GM12878 (cell line): ENCODE data around the gene SPPL2B. TPM values are rescaled to one million over a fixed set of nuclear protein-coding genes. Genes with fewer than 3 reads are reported as not detected.

Experiments used
- ATAC-seq: fragments of 200-7000 bp; cut with Tn5 transposase; 3 replicates; pipeline ENCODE4 v1.9.1; 2020; ENCODE audit warnings: mild to moderate bottlenecking, moderate library complexity
- BruUV-seq: library from RNA; stranded (reverse); fragments of 400-500 nt; replicated peaks from 2 replicates; lab custom pipeline; 2021; lab: Mats Ljungman, UMichigan
- CTCF ChIA-PET: fragments of 300-600 bp; sonication (Branson Sonifier 250); formaldehyde crosslinking; extraction: SDS; loops from one replicate; lab custom pipeline; 2021; ENCODE audit warnings: inconsistent platforms; lab: Yijun Ruan, JAX
- POLR2A ChIA-PET: fragments of 350-600 bp; formaldehyde crosslinking; extraction: SDS; loops from one replicate; lab custom pipeline; 2021; ENCODE audit warnings: inconsistent platforms; lab: Charles Lee
- RAD21 ChIA-PET: fragments of 300-600 bp; sonication (Branson Sonifier 250); formaldehyde crosslinking; loops from one replicate; lab custom pipeline; 2023; ENCODE audit warnings: antibody characterized with exemption; ENCODE audit not compliant: unreplicated experiment; lab: Charles Lee
- SMC1A ChIA-PET: fragments of 300-600 bp; sonication (Branson Sonifier 250); formaldehyde crosslinking; loops from one replicate; lab custom pipeline; 2023; ENCODE audit not compliant: unreplicated experiment, uncharacterized antibody; lab: Charles Lee
- DNase-seq: peaks from one replicate; pipeline ENCODE4 v3.0.0-alpha.2; 2011; ENCODE audit warnings: low read depth, low spot score
- FAIRE-seq: peaks from 3 replicates; lab custom pipeline; 2011; peaks lifted over from hg19 to GRCh38; lab: Jason Lieb, UNC
- H2AFZ ChIP-seq: 2 replicates; pipeline ENCODE4 v1.6.0; 2011; ENCODE audit warnings: low read depth, low read length, control low read depth; ENCODE audit not compliant: control insufficient read depth
- H3K27ac ChIP-seq: 2 replicates; pipeline ENCODE4 v1.5.1; 2011; ENCODE audit warnings: control low read depth; ENCODE audit not compliant: control insufficient read depth, insufficient read depth
- H3K27me3 ChIP-seq, 2 experiments: replicated peaks in 1 of 2; 2 replicates each; pipeline versions ENCODE4 v1.6.0 to v1.6.1; 2011; ENCODE audit warnings: low read length in 1 of 2; ENCODE audit not compliant: control insufficient read depth in 2 of 2, insufficient read depth in 2 of 2
- H3K36me3 ChIP-seq, 2 experiments: 2 replicates each; pipeline ENCODE4 v1.5.1; 2011; ENCODE audit warnings: low read length in 1 of 2; ENCODE audit not compliant: control insufficient read depth in 2 of 2, insufficient read depth in 2 of 2
- H3K4me1 ChIP-seq: 2 replicates; pipeline ENCODE4 v1.6.1; 2011; ENCODE audit warnings: mild to moderate bottlenecking, low read length, moderate library complexity, mixed read lengths; ENCODE audit not compliant: control insufficient read depth, insufficient read depth
- H3K4me2 ChIP-seq: 2 replicates; pipeline ENCODE4 v1.6.0; 2011; ENCODE audit warnings: control low read depth; ENCODE audit not compliant: control insufficient read depth, insufficient read depth
- H3K4me3 ChIP-seq: fragments of 200-600 bp; sonication (generic); 2 replicates; pipeline ENCODE4 v1.5.1; 2016
- H3K79me2 ChIP-seq: 2 replicates; pipeline ENCODE4 v1.6.0; 2011; ENCODE audit warnings: low read length; ENCODE audit not compliant: control insufficient read depth, insufficient read depth
- H3K9ac ChIP-seq: 2 replicates; pipeline ENCODE4 v1.8.0; 2011; ENCODE audit warnings: low read length, control low read depth, mixed read lengths; ENCODE audit not compliant: control insufficient read depth, insufficient read depth
- H3K9me3 ChIP-seq: replicated peaks from 3 replicates; pipeline ENCODE4 v1.5.1; 2011; ENCODE audit warnings: mild to moderate bottlenecking, low read length; ENCODE audit not compliant: control insufficient read depth, insufficient read depth
- H4K20me1 ChIP-seq: 2 replicates; pipeline ENCODE4 v1.6.0; 2011; ENCODE audit not compliant: control insufficient read depth, insufficient read depth
- CBX3 ChIP-seq: fragments of 200-600 bp; sonication (generic); IDR thresholded peaks from 2 replicates; pipeline ENCODE4 v1.6.1; 2016; ENCODE audit warnings: low read depth, borderline replicate concordance
- CHD2 ChIP-seq: IDR thresholded peaks from 2 replicates; pipeline ENCODE4 v1.6.1; 2011; ENCODE audit warnings: low read depth, low read length, improper control_type of control experiment, borderline replicate concordance
- CREM ChIP-seq: IDR thresholded peaks from 2 replicates; pipeline ENCODE4 v1.6.1; 2014; ENCODE audit warnings: antibody characterized with exemption, low read depth
- EED ChIP-seq: sonication (generic); IDR thresholded peaks from 2 replicates; pipeline ENCODE4 v1.6.1; 2016; ENCODE audit warnings: antibody characterized with exemption, low read depth
- EZH2 ChIP-seq: IDR thresholded peaks from 2 replicates; pipeline ENCODE4 v1.6.1; 2012; ENCODE audit warnings: low read depth, mild to moderate bottlenecking, control low read depth, inconsistent platforms, low read length, borderline replicate concordance; ENCODE audit not compliant: control insufficient read depth
- GABPA ChIP-seq: IDR thresholded peaks from 2 replicates; pipeline ENCODE4 v1.6.1; 2014; ENCODE audit warnings: antibody characterized with exemption, low read depth, mild to moderate bottlenecking, inconsistent platforms
- IRF4 ChIP-seq: IDR thresholded peaks from 2 replicates; pipeline ENCODE4 v1.6.1; 2011; ENCODE audit warnings: low read depth, low read length
- KAT2A ChIP-seq: conservative IDR thresholded peaks from 2 replicates; pipeline ENCODE4 v1.6.1; 2011; ENCODE audit warnings: low read depth, low read length; ENCODE audit not compliant: control insufficient read depth
- KDM1A ChIP-seq: fragments of 200-600 bp; sonication (generic); IDR thresholded peaks from 2 replicates; pipeline ENCODE4 v1.6.1; 2016; ENCODE audit warnings: borderline replicate concordance
- RELB ChIP-seq: fragments of 450-650 bp; IDR thresholded peaks from 2 replicates; pipeline ENCODE4 v1.6.1; 2017; ENCODE audit warnings: low read depth, mild to moderate bottlenecking, moderate library complexity
- RFX5 ChIP-seq: IDR thresholded peaks from 2 replicates; pipeline ENCODE4 v1.6.1; 2011; ENCODE audit warnings: low read depth, low read length, improper control_type of control experiment
- SMARCA5 ChIP-seq: fragments of 450-650 bp; IDR thresholded peaks from 2 replicates; pipeline ENCODE4 v1.6.1; 2017; ENCODE audit warnings: mild to moderate bottlenecking
- TAF1 ChIP-seq: IDR thresholded peaks from 2 replicates; pipeline ENCODE4 v1.6.1; 2011; ENCODE audit warnings: mild to moderate bottlenecking, low read depth, low read length, borderline replicate concordance
- ZNF207 ChIP-seq: fragments of 450-650 bp; IDR thresholded peaks from 2 replicates; pipeline ENCODE4 v1.6.1; 2014; ENCODE audit warnings: antibody characterized with exemption, mild to moderate bottlenecking, borderline replicate concordance
- ZNF24 ChIP-seq: fragments of 450-650 bp; IDR thresholded peaks from 2 replicates; pipeline ENCODE4 v1.6.1; 2017; ENCODE audit warnings: antibody characterized with exemption, mild to moderate bottlenecking
- WGBS: methylation state at CpG from one replicate; pipeline ENCODE4 v1.1.6; 2016; ENCODE audit warnings: low lambda C conversion rate; ENCODE audit not compliant: insufficient replicate concordance, insufficient coverage; ENCODE audit errors: missing lambda C conversion rate; 5-methylcytosine and 5-hydroxymethylcytosine counted together
- in situ Hi-C: fragments of 300-500 bp; cut with MboI; formaldehyde crosslinking; loops from 9 replicates; pipeline ENCODE4 v1.14.3; 2018; ENCODE audit warnings: mixed read lengths
- intact Hi-C: fragments of 100-400 bp; cut with micrococcal nuclease; formaldehyde crosslinking; loops from one replicate; pipeline ENCODE4 v1.14.2; 2022; ENCODE audit not compliant: unreplicated experiment
- polyA plus RNA-seq, 11 experiments: library from polyadenylated mRNA; depleted of rRNA in 4 of 11; unstranded in 6 of 11; stranded (reverse) in 5 of 11; fragments of >200 nt; fragmentation: Nextera tagmentation in 4 of 11; fragmentation: Illumina TruSeq in 1 of 11; extraction: Ambion mirVana in 4 of 11; extraction: Trizol in 1 of 11; gene quantifications; 1 replicate in 1 of 11; 2 replicates in 10 of 11; pipeline versions ENCODE4 v1.2.1 to v1.2.3, GENCODE V29; 2011 to 2016; ENCODE audit warnings: inconsistent platforms in 2 of 11, missing spikeins in 2 of 11, low read depth in 1 of 11
- total RNA-seq, 4 experiments: library from RNA; depleted of rRNA in 3 of 4; stranded (reverse); fragments of >200 nt in 3 of 4; fragmentation: Illumina TruSeq in 1 of 4; extraction: Trizol in 1 of 4; gene quantifications; 2 replicates each; pipeline versions ENCODE4 v1.2.1 to v1.2.3, GENCODE V29; 2013 to 2021
- TF ChIP-seq, protein P1 (sequence below): fragments of 450-650 bp; IDR thresholded peaks from 2 replicates; pipeline ENCODE4 v1.6.1; 2017; ENCODE audit warnings: mild to moderate bottlenecking, moderate library complexity
- TF ChIP-seq, protein P2 (sequence below): IDR thresholded peaks from 2 replicates; pipeline ENCODE4 v1.6.1; 2012; ENCODE audit warnings: low read depth, low read length, improper control_type of control experiment
- TF ChIP-seq, protein P3 (sequence below), 3 experiments: IDR thresholded peaks in 2 of 3; conservative IDR thresholded peaks in 1 of 3; 2 replicates each; pipeline ENCODE4 v1.5.1; 2011; ENCODE audit warnings: low read depth in 3 of 3, low read length in 3 of 3, mild to moderate bottlenecking in 3 of 3, control low read depth in 2 of 3, moderate library complexity in 2 of 3, inconsistent platforms in 1 of 3, mixed read lengths in 1 of 3; ENCODE audit not compliant: control insufficient read depth in 2 of 3, insufficient read depth in 1 of 3; ENCODE audit errors: extremely low read depth in 1 of 3

Gene SPPL2B
- total and polyA plus RNA-seq, 10 of the 15 experiments (the other 5 are each of a cell fraction or from before 2014, with no cell fraction given): 0.29 to 56.5 (median 18.3) TPM

GRCh38 chr19:2380567-2380966, 52.1 kb downstream of the SPPL2B start:
- no peak for ATAC-seq
- in situ Hi-C loops: no loop called here

More at GRCh38 chr19:2380567-2380966, 52.1 kb downstream of the SPPL2B start:
- SMC1A ChIA-PET: interaction anchor here (0.7 to 1.0 kb wide), 2 partner anchors 89 to 352 kb away, joined by 3 read pairs; no protein-coding TSS in a partner anchor
- DNase-seq: no peak
- FAIRE-seq: no peak
- Histone ChIP-seq H3K27ac (no peak overlapping the region), H3K27me3 (no peaks in the 10 kb centered on the region), H3K79me2 (no peaks in the 10 kb centered on the region), H2AFZ (no peak overlapping the region), H4K20me1 (no peaks in the 10 kb centered on the region), H3K9me3 (peaks cover 4% of the 10 kb centered on the region; the same call in 2 of the 3 replicates), H3K9ac (no peak overlapping the region), H3K36me3 (no peaks in the 10 kb centered on the region), H3K4me3 (no peak overlapping the region), H3K4me2 (no peak overlapping the region), H3K4me1 (peaks cover 4% of the 10 kb centered on the region; the same call in 1 of the 2 replicates)
- intact Hi-C loops: no loop called here
- 22% methylated on average over 2 of the region's 2 CpGs for WGBS
- RAD21 ChIA-PET: no interaction called here
- no TSS peak for BruUV-seq
- CTCF ChIA-PET: interaction anchor here (0.9 to 1.7 kb wide), 3 partner anchors 11 to 27 kb away, joined by 3 to 5 read pairs (median 4); no protein-coding TSS in a partner anchor
- POLR2A ChIA-PET: no interaction called here
- TF ChIP-seq, protein P1, sequence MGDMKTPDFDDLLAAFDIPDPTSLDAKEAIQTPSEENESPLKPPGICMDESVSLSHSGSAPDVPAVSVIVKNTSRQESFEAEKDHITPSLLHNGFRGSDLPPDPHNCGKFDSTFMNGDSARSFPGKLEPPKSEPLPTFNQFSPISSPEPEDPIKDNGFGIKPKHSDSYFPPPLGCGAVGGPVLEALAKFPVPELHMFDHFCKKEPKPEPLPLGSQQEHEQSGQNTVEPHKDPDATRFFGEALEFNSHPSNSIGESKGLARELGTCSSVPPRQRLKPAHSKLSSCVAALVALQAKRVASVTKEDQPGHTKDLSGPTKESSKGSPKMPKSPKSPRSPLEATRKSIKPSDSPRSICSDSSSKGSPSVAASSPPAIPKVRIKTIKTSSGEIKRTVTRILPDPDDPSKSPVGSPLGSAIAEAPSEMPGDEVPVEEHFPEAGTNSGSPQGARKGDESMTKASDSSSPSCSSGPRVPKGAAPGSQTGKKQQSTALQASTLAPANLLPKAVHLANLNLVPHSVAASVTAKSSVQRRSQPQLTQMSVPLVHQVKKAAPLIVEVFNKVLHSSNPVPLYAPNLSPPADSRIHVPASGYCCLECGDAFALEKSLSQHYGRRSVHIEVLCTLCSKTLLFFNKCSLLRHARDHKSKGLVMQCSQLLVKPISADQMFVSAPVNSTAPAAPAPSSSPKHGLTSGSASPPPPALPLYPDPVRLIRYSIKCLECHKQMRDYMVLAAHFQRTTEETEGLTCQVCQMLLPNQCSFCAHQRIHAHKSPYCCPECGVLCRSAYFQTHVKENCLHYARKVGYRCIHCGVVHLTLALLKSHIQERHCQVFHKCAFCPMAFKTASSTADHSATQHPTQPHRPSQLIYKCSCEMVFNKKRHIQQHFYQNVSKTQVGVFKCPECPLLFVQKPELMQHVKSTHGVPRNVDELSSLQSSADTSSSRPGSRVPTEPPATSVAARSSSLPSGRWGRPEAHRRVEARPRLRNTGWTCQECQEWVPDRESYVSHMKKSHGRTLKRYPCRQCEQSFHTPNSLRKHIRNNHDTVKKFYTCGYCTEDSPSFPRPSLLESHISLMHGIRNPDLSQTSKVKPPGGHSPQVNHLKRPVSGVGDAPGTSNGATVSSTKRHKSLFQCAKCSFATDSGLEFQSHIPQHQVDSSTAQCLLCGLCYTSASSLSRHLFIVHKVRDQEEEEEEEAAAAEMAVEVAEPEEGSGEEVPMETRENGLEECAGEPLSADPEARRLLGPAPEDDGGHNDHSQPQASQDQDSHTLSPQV: no peak
- TF ChIP-seq TAF1 (no peak), RELB (no peak), ZNF24 (no peak), KDM1A (no peak), CREM (no peak), KAT2A (no peak), CHD2 (no peak), IRF4 (no peak), GABPA (no peak), EED (no peak), SMARCA5 (no peak), ZNF207 (no peak), CBX3 (no peak), EZH2 (no peak), RFX5 (no peak)
- TF ChIP-seq, protein P2, sequence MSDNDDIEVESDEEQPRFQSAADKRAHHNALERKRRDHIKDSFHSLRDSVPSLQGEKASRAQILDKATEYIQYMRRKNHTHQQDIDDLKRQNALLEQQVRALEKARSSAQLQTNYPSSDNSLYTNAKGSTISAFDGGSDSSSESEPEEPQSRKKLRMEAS: no peak
- TF ChIP-seq, protein P3, sequence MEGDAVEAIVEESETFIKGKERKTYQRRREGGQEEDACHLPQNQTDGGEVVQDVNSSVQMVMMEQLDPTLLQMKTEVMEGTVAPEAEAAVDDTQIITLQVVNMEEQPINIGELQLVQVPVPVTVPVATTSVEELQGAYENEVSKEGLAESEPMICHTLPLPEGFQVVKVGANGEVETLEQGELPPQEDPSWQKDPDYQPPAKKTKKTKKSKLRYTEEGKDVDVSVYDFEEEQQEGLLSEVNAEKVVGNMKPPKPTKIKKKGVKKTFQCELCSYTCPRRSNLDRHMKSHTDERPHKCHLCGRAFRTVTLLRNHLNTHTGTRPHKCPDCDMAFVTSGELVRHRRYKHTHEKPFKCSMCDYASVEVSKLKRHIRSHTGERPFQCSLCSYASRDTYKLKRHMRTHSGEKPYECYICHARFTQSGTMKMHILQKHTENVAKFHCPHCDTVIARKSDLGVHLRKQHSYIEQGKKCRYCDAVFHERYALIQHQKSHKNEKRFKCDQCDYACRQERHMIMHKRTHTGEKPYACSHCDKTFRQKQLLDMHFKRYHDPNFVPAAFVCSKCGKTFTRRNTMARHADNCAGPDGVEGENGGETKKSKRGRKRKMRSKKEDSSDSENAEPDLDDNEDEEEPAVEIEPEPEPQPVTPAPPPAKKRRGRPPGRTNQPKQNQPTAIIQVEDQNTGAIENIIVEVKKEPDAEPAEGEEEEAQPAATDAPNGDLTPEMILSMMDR (IDR thresholded peaks at IDR 0.05 in 2 of 3, conservative IDR thresholded peaks at IDR 0.05 in 1 of 3; ENCODE audit: control insufficient read depth in 2 of 3, extremely low read depth in 1 of 3, insufficient read depth in 1 of 3, low read depth in 3 of 3, low read length in 3 of 3): no peak
- TF ChIP-seq, all 136 proteins: peak for 0
